ENCODE measurements around the gene NR1H3. TPM values are rescaled to one million over a fixed set of nuclear protein-coding genes. Genes with fewer than 3 reads are reported as not detected.

NR1H3 gene
- total RNA-seq, 6 donors from 2014 or later = 37.3 to 367 (median 49.2) TPM

GRCh38 chr11:47272706-47273105 is 14.9 kb downstream of the NR1H3 start:
- H3K4me3 ChIP-seq = no peak overlapping the region
- H3K9me3 ChIP-seq = no peaks in the 10 kb centered on the region
- peaks cover 11 to 41% (median 37%) of the 10 kb centered on the region in 4 donors for H3K36me3 ChIP-seq
- peak overlapping the region in 1 of 4 donors; percentile 9 for H3K27ac ChIP-seq
- WGBS, 2 donors = 0% methylated on average over 1 of the region's 1 CpG
- TF ChIP-seq POLR2AphosphoS5 (IDR thresholded peaks at IDR 0.05) (no peak), POLR2A (IDR thresholded peaks at IDR 0.05) (no peak), CTCF (IDR thresholded peaks at IDR 0.05) (no peak), EP300 (IDR thresholded peaks at IDR 0.05) (no peak)
- DNase-seq (no peak), ATAC-seq (ENCODE audit: low FRiP score in 2 of 2) (no peak)
- no peaks in the 10 kb centered on the region for H3K27me3 ChIP-seq
- H3K4me1 ChIP-seq = peaks cover 28 to 44% (median 34%) of the 10 kb centered on the region in 4 donors

- TF ChIP-seq POLR2AphosphoS5 (IDR thresholded peaks at IDR 0.05) (no peak), CTCF (IDR thresholded peaks at IDR 0.05) (no peak), EP300 (IDR thresholded peaks at IDR 0.05) (no peak), POLR2A (IDR thresholded peaks at IDR 0.05) (no peak)
- peaks cover 25 to 60% (median 56%) of the 10 kb centered on the region in 4 donors for H3K36me3 ChIP-seq
- no peak for ATAC-seq (ENCODE audit: low FRiP score in 2 of 2)
Measured at GRCh38 chr11:47274495-47275235, 16.9 kb downstream of the NR1H3 start.

GRCh38 chr11:47276923-47277322 is 19.1 kb downstream of the NR1H3 start:
- H3K27me3 ChIP-seq = no peaks in the 10 kb centered on the region

More at GRCh38 chr11:47274495-47275235, 16.9 kb downstream of the NR1H3 start:
- Histone ChIP-seq H3K9me3 (no peaks in the 10 kb centered on the region), H3K27me3 (no peaks in the 10 kb centered on the region), H3K27ac (no peak overlapping the region), H3K4me1 (peaks cover 14 to 28% (median 20%) of the 10 kb centered on the region in 4 donors), H3K4me3 (no peak overlapping the region)
- DNase-seq = peak in 1 of 2 donors; percentile 62
- 95 to 96% methylated on average over 26 to 28 of the region's 28 CpGs for WGBS, 2 donors

GRCh38 chr11:47278058-47278457 is 20.3 kb downstream of the NR1H3 start:
- Histone ChIP-seq H3K9me3 (no peaks in the 10 kb centered on the region), H3K27ac (peak overlapping the region in 2 of 4 donors; percentile 40 to 63), H3K4me3 (no peak overlapping the region), H3K36me3 (peaks cover 54 to 94% (median 89%) of the 10 kb centered on the region in 4 donors), H3K4me1 (peaks cover 0 to 3% (median under 1%) of the 10 kb centered on the region in 4 donors), H3K27me3 (no peaks in the 10 kb centered on the region)
- TF ChIP-seq POLR2AphosphoS5 (IDR thresholded peaks at IDR 0.05) = no peak
- TF ChIP-seq CTCF (IDR thresholded peaks at IDR 0.05) = no peak
- no peak for TF ChIP-seq POLR2A (IDR thresholded peaks at IDR 0.05)
- TF ChIP-seq EP300 (IDR thresholded peaks at IDR 0.05) = no peak
- DNase-seq (no peak), ATAC-seq (ENCODE audit: low FRiP score in 2 of 2) (no peak)
- 73 to 75% methylated on average over 3 of the region's 3 CpGs for WGBS, 2 donors

More at GRCh38 chr11:47276923-47277322, 19.1 kb downstream of the NR1H3 start:
- peaks cover 44 to 83% (median 77%) of the 10 kb centered on the region in 4 donors for H3K36me3 ChIP-seq
- 84 to 93% methylated on average over 4 of the region's 4 CpGs for WGBS, 2 donors
- no peak overlapping the region for H3K4me3 ChIP-seq
- no peak for DNase-seq
- H3K9me3 ChIP-seq = no peaks in the 10 kb centered on the region
- TF ChIP-seq POLR2AphosphoS5 (IDR thresholded peaks at IDR 0.05) = no peak
- no peak for TF ChIP-seq CTCF (IDR thresholded peaks at IDR 0.05)
- TF ChIP-seq EP300 (IDR thresholded peaks at IDR 0.05) = no peak
- no peak for TF ChIP-seq POLR2A (IDR thresholded peaks at IDR 0.05)
- peak overlapping the region in 2 of 4 donors; percentile 24 to 37 for H3K27ac ChIP-seq
- H3K4me1 ChIP-seq = peaks cover 4 to 12% (median 8%) of the 10 kb centered on the region in 4 donors
- no peak for ATAC-seq (ENCODE audit: low FRiP score in 2 of 2)

Measured in upper lobe of left lung (tissue), 6 donors.